ENCODE data around the gene NCF4. TPM values are rescaled to one million over a fixed set of nuclear protein-coding genes. Genes with fewer than 3 reads are reported as not detected.

Gene NCF4
- total and polyA plus RNA-seq, 2 donors (not counting 1 experiment from before 2014, with no cell fraction given): 118 to 175 TPM

GRCh38 chr22:36907253-36908195 is 46.7 kb downstream of the NCF4 start:
- Histone ChIP-seq H3K27me3 (replicated peaks in 1 of 4; ENCODE audit: control extremely low read depth in 1 of 4, control insufficient read depth in 3 of 4, insufficient read depth in 4 of 4, low read length in 3 of 4) (peaks cover 0 to 10% (median 7%) of the 10 kb centered on the region in 4 experiments), H3K79me2 (ENCODE audit: control insufficient read depth, insufficient read depth, low read length) (no peaks in the 10 kb centered on the region), H4K20me1 (ENCODE audit: control insufficient read depth, insufficient read depth, low read length, poor library complexity, severe bottlenecking) (no peaks in the 10 kb centered on the region), H3K36me3 (replicated peaks in 1 of 2; ENCODE audit: control extremely low read depth in 1 of 2, control insufficient read depth in 1 of 2, extremely low read depth in 1 of 2, insufficient read depth in 2 of 2, low read length in 1 of 2) (no peaks in the 10 kb centered on the region), H3K4me2 (replicated peaks; ENCODE audit: low read depth, low read length, poor library complexity, severe bottlenecking) (no peak overlapping the region), H3K27ac (ENCODE audit: low read length in 2 of 2) (no peak overlapping the region), H2AFZ (ENCODE audit: insufficient read depth, low read depth, low read length, poor library complexity, severe bottlenecking) (no peak overlapping the region), H3K9me3 (ENCODE audit: control extremely low read depth in 1 of 3, control insufficient read depth in 2 of 3, insufficient read depth in 1 of 3, low read length in 2 of 3) (peaks cover 0 to 1% (median 0%) of the 10 kb centered on the region in 3 donors), H3K9ac (ENCODE audit: low read length) (no peak overlapping the region), H3K4me1 (ENCODE audit: control insufficient read depth in 2 of 2, insufficient read depth in 2 of 2, low read length in 2 of 2) (no peaks in the 10 kb centered on the region), H3K4me3 (ENCODE audit: control extremely low read depth in 1 of 5, extremely low read depth in 1 of 5, insufficient read depth in 1 of 5, low read depth in 2 of 5, low read length in 4 of 5) (no peak overlapping the region)
- POLR2A ChIA-PET: no interaction called here
- 86% methylated on average over 3 of the region's 7 CpGs for WGBS (ENCODE audit: insufficient coverage)
- intact Hi-C loops (cut with micrococcal nuclease): no loop called here
- H3K27ac Mint-ChIP-seq: no peak overlapping the region
- CTCF ChIA-PET: no interaction called here
- H3K27me3 Mint-ChIP-seq: peaks cover 24% of the 10 kb centered on the region
- H3K4me1 Mint-ChIP-seq: no peaks in the 10 kb centered on the region
- ATAC-seq (ENCODE audit: low read depth) (no peak), DNase-seq (no peak)
- TF ChIP-seq EZH2 (IDR thresholded peaks at IDR 0.05; ENCODE audit: borderline replicate concordance, insufficient read depth, low read depth, low read length, poor library complexity, severe bottlenecking) (no peak), CTCF (IDR thresholded peaks at IDR 0.05) (no peak)
- no peak overlapping the region for H3K4me3 Mint-ChIP-seq
- H3K9me3 Mint-ChIP-seq (ENCODE audit: insufficient read depth): no peaks in the 10 kb centered on the region

- TF ChIP-seq CTCF (IDR thresholded peaks at IDR 0.05): no peak
- no peak for TF ChIP-seq EZH2 (IDR thresholded peaks at IDR 0.05; ENCODE audit: borderline replicate concordance, insufficient read depth, low read depth, low read length, poor library complexity, severe bottlenecking)
- Histone ChIP-seq H3K9me3 (ENCODE audit: control extremely low read depth in 1 of 3, control insufficient read depth in 2 of 3, insufficient read depth in 1 of 3, low read length in 2 of 3) (peaks cover 0 to 1% (median 0%) of the 10 kb centered on the region in 3 donors), H3K4me2 (replicated peaks; ENCODE audit: low read depth, low read length, poor library complexity, severe bottlenecking) (no peak overlapping the region), H3K4me1 (ENCODE audit: control insufficient read depth in 2 of 2, insufficient read depth in 2 of 2, low read length in 2 of 2) (peaks cover 14 to 19% of the 10 kb centered on the region in 2 donors), H4K20me1 (ENCODE audit: control insufficient read depth, insufficient read depth, low read length, poor library complexity, severe bottlenecking) (no peaks in the 10 kb centered on the region), H3K4me3 (ENCODE audit: control extremely low read depth in 1 of 5, extremely low read depth in 1 of 5, insufficient read depth in 1 of 5, low read depth in 2 of 5, low read length in 4 of 5) (no peak overlapping the region), H3K36me3 (replicated peaks in 1 of 2; ENCODE audit: control extremely low read depth in 1 of 2, control insufficient read depth in 1 of 2, extremely low read depth in 1 of 2, insufficient read depth in 2 of 2, low read length in 1 of 2) (no peaks in the 10 kb centered on the region), H3K27me3 (replicated peaks in 1 of 4; ENCODE audit: control extremely low read depth in 1 of 4, control insufficient read depth in 3 of 4, insufficient read depth in 4 of 4, low read length in 3 of 4) (peaks cover 0 to 2% (median under 1%) of the 10 kb centered on the region in 4 experiments), H3K79me2 (ENCODE audit: control insufficient read depth, insufficient read depth, low read length) (peaks cover 19% of the 10 kb centered on the region), H3K27ac (ENCODE audit: low read length in 2 of 2) (no peak overlapping the region), H3K9ac (ENCODE audit: low read length) (no peak overlapping the region), H2AFZ (ENCODE audit: insufficient read depth, low read depth, low read length, poor library complexity, severe bottlenecking) (no peak overlapping the region)
- intact Hi-C loops (cut with micrococcal nuclease): no loop called here
- no peak overlapping the region for H3K27ac Mint-ChIP-seq
- H3K4me1 Mint-ChIP-seq: peaks cover 24% of the 10 kb centered on the region
- CTCF ChIA-PET: no interaction called here
- peaks cover 14% of the 10 kb centered on the region for H3K27me3 Mint-ChIP-seq
- no peak overlapping the region for H3K4me3 Mint-ChIP-seq
- POLR2A ChIA-PET: no interaction called here
- no peak for ATAC-seq (ENCODE audit: low read depth)
- H3K9me3 Mint-ChIP-seq (ENCODE audit: insufficient read depth): no peaks in the 10 kb centered on the region
- DNase-seq: no peak
Measured at GRCh38 chr22:36910461-36910860, 49.7 kb downstream of the NCF4 start.

Measured in B cell (primary cell).